NCI-H82 treated with DMSO at 0.1 percent for 48 hours (cell line): ENCODE results near the gene SKAP2.

Experiments used
- DNase-seq: peaks from one replicate; lab custom pipeline; 2025; ENCODE audit not compliant: unreplicated experiment; lab: John Stamatoyannopoulos, UW

Gene SKAP2

GRCh38 chr7:26668821-26669220 is 195.6 kb downstream of the SKAP2 start:
- DNase-seq: no peak

- DNase-seq: peak; percentile 97
Measured at GRCh38 chr7:26667514-26668133, 196.8 kb downstream of the SKAP2 start.

GRCh38 chr7:26664735-26665416 is 199.5 kb downstream of the SKAP2 start:
- DNase-seq: no peak

DNA sequence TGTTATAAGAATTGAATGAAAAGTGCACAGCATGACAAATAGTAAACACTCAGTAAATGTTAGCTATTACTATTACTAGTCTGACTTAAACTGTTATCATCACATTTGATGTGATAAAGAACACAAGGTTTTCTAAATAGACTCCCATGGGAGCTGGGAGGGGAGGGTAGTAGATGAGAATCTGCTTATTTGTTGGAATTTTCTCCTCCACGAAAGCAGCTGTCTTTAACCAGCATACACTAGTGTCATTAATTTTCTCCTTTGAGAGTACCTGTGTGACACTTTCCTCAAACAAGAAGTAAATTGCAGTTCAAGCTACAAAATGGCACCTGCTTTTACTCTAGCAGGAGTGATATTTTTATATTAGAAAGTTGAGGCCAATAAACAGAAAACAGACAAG is 200.1 kb downstream of the SKAP2 start:
- DNase-seq: no peak

DNA sequence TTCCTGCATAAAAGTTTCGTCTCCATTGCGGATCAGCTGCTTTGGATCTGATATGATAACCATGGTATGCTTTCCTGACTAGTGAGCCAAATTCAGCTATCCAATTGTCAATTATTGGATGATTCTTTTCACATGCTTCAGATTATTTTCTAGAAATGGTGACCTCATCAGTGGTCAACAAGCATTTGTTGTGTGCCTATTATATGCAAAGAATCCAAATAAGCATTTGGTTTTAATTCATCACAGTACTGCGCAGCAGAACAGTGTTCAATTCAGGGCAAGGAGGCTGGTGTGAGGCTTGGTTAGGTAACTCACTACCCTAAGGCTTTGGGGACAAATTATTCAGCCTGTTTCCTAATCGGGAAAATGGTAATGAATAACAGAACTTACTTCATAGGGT is 200.5 kb downstream of the SKAP2 start:
- no peak for DNase-seq

DNA sequence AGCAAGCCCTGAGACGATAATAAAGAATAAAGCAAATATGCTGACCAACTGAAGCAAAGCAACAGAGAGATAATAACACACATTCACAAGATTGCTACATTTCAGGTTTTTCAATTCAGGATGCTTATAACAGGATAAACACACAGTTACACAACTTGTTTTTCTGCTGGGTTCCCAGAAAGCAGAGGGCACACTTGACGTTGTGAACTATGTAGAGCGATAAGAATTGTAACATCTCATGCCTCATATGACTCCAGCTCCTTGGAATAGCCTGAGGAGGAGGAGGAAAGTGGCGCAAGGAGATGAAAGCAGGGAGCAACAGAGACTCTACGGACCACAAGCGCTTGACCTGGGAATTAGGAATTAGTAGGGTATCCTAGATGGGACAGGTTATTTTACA is 201.7 kb downstream of the SKAP2 start:
- DNase-seq: no peak

- no peak for DNase-seq
Measured at GRCh38 chr7:26659121-26659520, 205.3 kb downstream of the SKAP2 start.

DNA sequence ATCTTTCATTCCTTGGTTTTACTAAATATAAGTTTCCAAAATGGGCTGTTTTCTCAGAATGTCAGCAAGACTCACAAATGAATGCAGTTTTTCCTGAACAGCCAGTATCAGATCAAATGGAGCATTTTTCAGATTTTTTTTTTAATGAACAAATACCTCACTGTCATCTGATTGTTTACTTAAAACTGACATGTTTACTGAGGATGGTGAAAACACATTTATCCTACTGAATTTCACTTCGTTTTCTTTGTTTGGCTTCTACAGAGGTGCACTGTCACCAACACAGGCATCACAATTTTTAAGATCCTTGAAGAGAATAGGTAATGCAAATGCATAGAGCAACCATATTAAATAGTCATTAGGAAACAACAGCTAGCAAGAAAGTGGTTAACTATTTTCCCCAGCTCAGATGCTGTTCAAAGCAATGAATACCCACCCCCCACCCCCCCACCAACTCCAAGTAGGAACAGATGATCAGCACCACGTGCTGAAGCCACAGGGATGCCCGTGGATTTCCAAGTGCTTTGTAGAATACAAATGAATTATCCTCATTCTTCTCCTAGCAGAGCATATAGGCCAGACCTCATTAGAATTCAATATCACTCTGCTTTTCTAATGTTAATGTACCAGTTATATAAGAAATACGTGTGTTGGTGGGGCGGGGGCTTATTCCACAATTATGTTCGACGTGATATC is 205.9 kb downstream of the SKAP2 start:
- DNase-seq: no peak

- no peak for DNase-seq
Measured at GRCh38 chr7:26657686-26658388, 206.6 kb downstream of the SKAP2 start.

GRCh38 chr7:26657206-26657641 is 207.2 kb downstream of the SKAP2 start:
- no peak for DNase-seq

DNA sequence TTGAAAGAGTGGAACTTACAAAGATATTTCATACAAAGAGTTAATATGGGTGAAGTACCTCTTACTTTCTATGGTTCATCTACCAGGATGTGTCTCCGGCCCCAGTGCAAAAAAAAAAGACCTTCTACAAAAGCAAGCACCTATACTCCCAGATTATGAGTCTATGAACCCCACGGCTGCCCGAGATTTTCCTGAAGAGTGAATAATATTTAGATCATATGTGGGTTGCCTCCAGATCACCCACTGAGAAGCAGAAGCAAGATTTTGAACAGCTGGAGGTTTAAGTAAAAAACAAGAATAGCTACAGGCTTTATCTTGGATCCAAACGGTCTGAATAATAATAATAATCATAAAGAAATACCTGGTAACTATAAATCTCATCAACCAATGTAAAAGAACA is 207.7 kb downstream of the SKAP2 start:
- DNase-seq: no peak

DNA sequence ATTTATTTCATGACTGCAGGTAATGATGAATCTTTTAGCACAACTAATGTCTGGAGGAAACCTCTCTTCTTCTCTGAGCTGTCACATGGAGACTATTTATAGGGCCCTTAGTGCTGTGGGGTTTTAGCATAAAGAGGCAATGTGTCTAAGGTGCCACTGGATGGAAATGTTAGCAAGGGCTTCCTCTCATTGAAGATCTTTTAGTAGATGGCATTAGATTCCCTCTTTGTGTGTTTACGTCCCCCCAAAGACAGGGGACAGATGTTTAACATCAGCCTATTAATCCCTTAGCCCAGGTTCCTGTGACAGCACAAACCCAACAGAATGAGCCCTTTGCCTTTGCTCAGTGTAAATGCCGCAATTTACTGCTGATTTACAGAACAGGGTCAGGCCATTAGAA is 208.6 kb downstream of the SKAP2 start:
- no peak for DNase-seq

DNA sequence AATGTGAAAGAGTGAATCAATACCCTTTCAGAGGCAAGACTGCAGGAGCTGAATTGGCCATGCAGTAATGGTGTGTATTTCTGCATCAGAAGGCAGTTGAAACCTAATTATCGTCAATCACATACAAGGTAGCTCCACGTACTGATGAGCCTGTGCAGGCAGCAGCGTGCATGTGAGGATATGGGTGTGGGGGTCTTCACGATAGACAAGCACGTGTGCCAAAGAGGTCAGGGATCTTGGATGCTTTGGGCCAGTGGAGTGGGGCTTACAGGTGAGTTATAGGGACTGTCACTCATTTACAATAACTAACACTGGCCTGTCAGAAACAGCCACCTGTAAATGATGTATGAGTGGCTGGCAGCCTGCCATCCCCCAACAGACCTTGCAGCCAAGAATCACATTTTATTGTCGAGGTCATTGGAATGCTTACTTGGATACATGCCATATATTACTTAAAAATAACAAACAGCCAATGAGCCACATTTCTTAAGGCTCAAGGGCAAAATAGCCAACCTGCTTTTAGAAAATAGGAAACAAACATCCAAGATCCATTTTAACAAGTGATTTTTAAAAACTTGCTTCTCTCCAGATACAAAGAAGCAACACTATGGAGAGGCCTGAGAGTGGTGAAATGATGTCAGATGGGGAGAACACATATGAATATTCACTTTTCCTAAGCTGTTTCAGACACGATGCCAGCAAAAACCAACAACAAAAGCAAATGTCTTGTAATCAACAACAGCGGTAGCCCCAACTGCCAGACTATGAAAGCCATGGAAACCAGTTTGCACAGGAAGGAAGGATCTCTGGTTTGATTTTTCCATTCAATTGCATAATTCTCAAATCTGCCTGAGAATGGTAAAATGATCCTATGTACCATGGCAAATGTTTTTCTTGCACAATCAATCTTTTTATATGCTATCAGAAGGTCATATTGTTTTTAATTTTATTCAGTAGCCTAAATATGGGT is 210.7 kb downstream of the SKAP2 start:
- no peak for DNase-seq

DNA sequence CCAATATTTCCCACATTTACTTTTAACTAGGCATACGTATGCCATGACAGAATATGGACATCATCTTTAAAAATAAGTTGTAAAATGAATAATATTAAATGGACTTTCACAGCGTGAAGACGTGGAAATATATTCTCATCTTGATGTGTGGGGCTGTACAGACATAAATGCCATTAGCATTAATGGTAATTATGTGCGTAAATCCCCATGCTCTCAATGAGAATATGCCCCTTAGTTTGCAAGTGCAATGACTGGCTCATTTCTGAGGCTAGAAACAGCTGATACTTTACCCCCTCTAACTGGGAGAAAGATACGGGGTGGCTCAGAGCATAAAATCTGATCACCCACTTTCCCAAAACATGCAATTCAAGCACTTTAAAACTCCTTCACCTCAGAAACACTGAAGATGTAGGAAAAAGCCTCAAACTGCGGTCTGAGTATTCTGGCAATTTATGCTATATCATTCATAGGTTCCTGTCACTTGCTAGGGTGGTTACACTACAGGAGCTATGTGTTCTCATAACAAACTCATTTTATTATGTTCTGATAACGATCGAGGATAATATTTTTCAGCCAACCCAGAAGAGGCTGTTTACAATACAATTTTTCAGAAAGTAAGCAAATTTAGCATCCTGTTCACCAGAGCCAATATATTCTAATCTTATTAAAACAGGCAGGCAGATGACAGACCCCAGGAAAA is 211.8 kb downstream of the SKAP2 start:
- no peak for DNase-seq

DNA sequence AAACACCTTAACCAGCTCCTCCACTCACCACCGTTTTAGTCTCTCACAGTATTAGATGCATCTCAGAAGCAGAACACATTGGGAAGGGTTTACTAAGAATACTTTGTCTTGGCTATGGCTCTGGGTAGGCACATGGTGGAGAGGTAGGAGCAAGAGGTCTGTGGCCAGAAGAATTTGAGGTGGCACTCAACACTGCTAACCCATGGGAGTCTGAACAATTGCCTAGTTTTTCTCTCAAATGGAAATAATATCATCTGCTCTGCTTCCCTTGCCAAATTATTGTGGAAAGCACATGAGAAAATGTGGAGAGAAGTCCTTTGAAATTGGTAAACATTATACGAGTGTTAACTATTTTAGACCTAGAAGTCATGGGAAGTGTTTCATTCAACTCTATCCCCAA is 214.3 kb downstream of the SKAP2 start:
- DNase-seq: no peak

- DNase-seq: no peak
Measured at GRCh38 chr7:26649388-26649787, 215.0 kb downstream of the SKAP2 start.

GRCh38 chr7:26648554-26648953 is 215.8 kb downstream of the SKAP2 start:
- DNase-seq: no peak

- DNase-seq: no peak
Measured at GRCh38 chr7:26646336-26647048, 217.9 kb downstream of the SKAP2 start.

- no peak for DNase-seq
Measured at GRCh38 chr7:26645121-26645520, 219.3 kb downstream of the SKAP2 start.
